WTC11 (cell line): ENCODE results near the gene TRDMT1.

Source experiments
- JUN ChIP-seq: sonication (generic); formaldehyde crosslinking; IDR thresholded peaks from 2 replicates; pipeline ENCODE4 v1.8.0; 2023; ENCODE audit warnings: mild to moderate bottlenecking, missing genetic modification reagents
- TF ChIP-seq, protein P1 (sequence below): fragments of 200-600 bp; IDR thresholded peaks from 2 replicates; pipeline ENCODE4 v1.8.0; 2022; ENCODE audit warnings: antibody characterized with exemption
- TF ChIP-seq, protein P2 (sequence below): fragments of 250-450 bp; sonication (Bioruptor Pico); IDR thresholded peaks from 2 replicates; pipeline ENCODE4 v2.1.2; 2022; ENCODE audit warnings: mild to moderate bottlenecking, moderate library complexity
- TF ChIP-seq, protein P3 (sequence below): sonication (generic); formaldehyde crosslinking; IDR thresholded peaks from 2 replicates; pipeline ENCODE4 v1.8.0; 2022; ENCODE audit warnings: mild to moderate bottlenecking, missing genetic modification reagents
- TF ChIP-seq, protein P4 (sequence below): sonication (generic); formaldehyde crosslinking; IDR thresholded peaks from 2 replicates; pipeline ENCODE4 v1.8.1; 2022; ENCODE audit warnings: low read depth, mild to moderate bottlenecking, moderate library complexity, missing genetic modification reagents, borderline replicate concordance
- TF ChIP-seq, protein P5 (sequence below): sonication (generic); formaldehyde crosslinking; IDR thresholded peaks from 2 replicates; pipeline ENCODE4 v1.8.0; 2022; ENCODE audit warnings: mild to moderate bottlenecking, missing genetic modification reagents

DNA sequence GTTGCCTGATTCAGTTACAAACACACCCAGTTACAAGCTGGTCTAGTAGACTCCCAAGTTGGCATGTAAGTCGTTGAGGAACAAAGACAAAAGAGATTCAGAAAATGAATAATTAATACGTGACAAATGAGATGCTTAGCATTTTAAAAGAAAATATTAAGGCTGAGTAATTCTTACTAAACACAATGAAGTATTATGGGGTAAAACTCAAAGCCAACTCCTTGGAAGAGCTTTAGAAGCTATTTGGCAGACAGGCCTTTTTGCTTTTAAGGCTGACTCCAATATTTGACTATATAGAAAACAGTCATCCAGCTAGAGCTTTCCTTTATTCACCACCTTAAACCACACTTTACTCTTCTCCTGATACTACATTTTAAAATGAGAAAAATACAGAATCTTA is 5.4 kb downstream of the TRDMT1 start:
- TF ChIP-seq, protein P1, sequence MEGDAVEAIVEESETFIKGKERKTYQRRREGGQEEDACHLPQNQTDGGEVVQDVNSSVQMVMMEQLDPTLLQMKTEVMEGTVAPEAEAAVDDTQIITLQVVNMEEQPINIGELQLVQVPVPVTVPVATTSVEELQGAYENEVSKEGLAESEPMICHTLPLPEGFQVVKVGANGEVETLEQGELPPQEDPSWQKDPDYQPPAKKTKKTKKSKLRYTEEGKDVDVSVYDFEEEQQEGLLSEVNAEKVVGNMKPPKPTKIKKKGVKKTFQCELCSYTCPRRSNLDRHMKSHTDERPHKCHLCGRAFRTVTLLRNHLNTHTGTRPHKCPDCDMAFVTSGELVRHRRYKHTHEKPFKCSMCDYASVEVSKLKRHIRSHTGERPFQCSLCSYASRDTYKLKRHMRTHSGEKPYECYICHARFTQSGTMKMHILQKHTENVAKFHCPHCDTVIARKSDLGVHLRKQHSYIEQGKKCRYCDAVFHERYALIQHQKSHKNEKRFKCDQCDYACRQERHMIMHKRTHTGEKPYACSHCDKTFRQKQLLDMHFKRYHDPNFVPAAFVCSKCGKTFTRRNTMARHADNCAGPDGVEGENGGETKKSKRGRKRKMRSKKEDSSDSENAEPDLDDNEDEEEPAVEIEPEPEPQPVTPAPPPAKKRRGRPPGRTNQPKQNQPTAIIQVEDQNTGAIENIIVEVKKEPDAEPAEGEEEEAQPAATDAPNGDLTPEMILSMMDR, result no peak
- TF ChIP-seq, protein P2, sequence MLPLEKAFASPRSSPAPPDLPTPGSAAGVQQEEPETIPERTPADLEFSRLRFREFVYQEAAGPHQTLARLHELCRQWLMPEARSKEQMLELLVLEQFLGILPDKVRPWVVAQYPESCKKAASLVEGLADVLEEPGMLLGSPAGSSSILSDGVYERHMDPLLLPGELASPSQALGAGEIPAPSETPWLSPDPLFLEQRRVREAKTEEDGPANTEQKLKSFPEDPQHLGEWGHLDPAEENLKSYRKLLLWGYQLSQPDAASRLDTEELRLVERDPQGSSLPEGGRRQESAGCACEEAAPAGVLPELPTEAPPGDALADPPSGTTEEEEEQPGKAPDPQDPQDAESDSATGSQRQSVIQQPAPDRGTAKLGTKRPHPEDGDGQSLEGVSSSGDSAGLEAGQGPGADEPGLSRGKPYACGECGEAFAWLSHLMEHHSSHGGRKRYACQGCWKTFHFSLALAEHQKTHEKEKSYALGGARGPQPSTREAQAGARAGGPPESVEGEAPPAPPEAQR (CRISPR knock-in tag), result no peak
- TF ChIP-seq, protein P3, sequence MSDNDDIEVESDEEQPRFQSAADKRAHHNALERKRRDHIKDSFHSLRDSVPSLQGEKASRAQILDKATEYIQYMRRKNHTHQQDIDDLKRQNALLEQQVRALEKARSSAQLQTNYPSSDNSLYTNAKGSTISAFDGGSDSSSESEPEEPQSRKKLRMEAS (CRISPR knock-in tag), result no peak
- TF ChIP-seq, protein P4, sequence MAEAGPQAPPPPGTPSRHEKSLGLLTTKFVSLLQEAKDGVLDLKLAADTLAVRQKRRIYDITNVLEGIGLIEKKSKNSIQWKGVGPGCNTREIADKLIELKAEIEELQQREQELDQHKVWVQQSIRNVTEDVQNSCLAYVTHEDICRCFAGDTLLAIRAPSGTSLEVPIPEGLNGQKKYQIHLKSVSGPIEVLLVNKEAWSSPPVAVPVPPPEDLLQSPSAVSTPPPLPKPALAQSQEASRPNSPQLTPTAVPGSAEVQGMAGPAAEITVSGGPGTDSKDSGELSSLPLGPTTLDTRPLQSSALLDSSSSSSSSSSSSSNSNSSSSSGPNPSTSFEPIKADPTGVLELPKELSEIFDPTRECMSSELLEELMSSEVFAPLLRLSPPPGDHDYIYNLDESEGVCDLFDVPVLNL (CRISPR knock-in tag), result no peak
- TF ChIP-seq JUN (CRISPR knock-in tag), result no peak
- TF ChIP-seq, protein P5, sequence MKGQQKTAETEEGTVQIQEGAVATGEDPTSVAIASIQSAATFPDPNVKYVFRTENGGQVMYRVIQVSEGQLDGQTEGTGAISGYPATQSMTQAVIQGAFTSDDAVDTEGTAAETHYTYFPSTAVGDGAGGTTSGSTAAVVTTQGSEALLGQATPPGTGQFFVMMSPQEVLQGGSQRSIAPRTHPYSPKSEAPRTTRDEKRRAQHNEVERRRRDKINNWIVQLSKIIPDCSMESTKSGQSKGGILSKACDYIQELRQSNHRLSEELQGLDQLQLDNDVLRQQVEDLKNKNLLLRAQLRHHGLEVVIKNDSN (CRISPR knock-in tag), result no peak
